Endometrium (tissue), 2 donors: Measurements from ENCODE around the gene TRIM69.
"Not testable (repeated sequence)": the region's sequence is repeated elsewhere in the genome, so short reads cannot be mapped to it uniquely, and the experiment has no call there.

Experiments
- FAIRE-seq: peaks from 2 replicates; lab custom pipeline; 2012; peaks lifted over from hg19 to GRCh38; lab: Jason Lieb, UNC
- donor health status: control.
- donor health status: control.

TRIM69 gene

GRCh38 chr15:44743454-44743853 is 7.1 kb downstream of the TRIM69 start:
- not testable (repeated sequence) for FAIRE-seq

GRCh38 chr15:44753345-44753744 is 17.0 kb downstream of the TRIM69 start:
- FAIRE-seq: no peak

GRCh38 chr15:44763187-44763586 is 26.9 kb downstream of the TRIM69 start:
- FAIRE-seq: no peak

- no peak for FAIRE-seq
Observed at GRCh38 chr15:44763848-44764247, 27.5 kb downstream of the TRIM69 start.

GRCh38 chr15:44765036-44765435 is 28.7 kb downstream of the TRIM69 start:
- FAIRE-seq: no peak

GRCh38 chr15:44769521-44769920 is 33.2 kb downstream of the TRIM69 start:
- no peak for FAIRE-seq

- not testable (repeated sequence) for FAIRE-seq
Observed at GRCh38 chr15:44770715-44771114, 34.4 kb downstream of the TRIM69 start.

GRCh38 chr15:44775953-44776352 is 39.6 kb downstream of the TRIM69 start:
- no peak for FAIRE-seq

GRCh38 chr15:44779761-44780160 is 43.4 kb downstream of the TRIM69 start:
- no peak for FAIRE-seq

GRCh38 chr15:44780608-44781007 is 44.3 kb downstream of the TRIM69 start:
- no peak for FAIRE-seq

- no peak for FAIRE-seq
Observed at GRCh38 chr15:44781128-44781810, 44.9 kb downstream of the TRIM69 start.

GRCh38 chr15:44782516-44782915 is 46.2 kb downstream of the TRIM69 start:
- FAIRE-seq: no peak

GRCh38 chr15:44784918-44785274 is 48.6 kb downstream of the TRIM69 start:
- not testable (repeated sequence) for FAIRE-seq

- no peak for FAIRE-seq
Observed at GRCh38 chr15:44788748-44789147, 52.4 kb downstream of the TRIM69 start.

GRCh38 chr15:44790215-44790614 is 53.9 kb downstream of the TRIM69 start:
- FAIRE-seq: no peak

- no peak for FAIRE-seq
Observed at GRCh38 chr15:44790656-44791055, 54.3 kb downstream of the TRIM69 start.

- FAIRE-seq: no peak
Observed at GRCh38 chr15:44792715-44793114, 56.4 kb downstream of the TRIM69 start.

- no peak for FAIRE-seq
Observed at GRCh38 chr15:44794072-44794471, 57.7 kb downstream of the TRIM69 start.

- no peak for FAIRE-seq
Observed at GRCh38 chr15:44796508-44796907, 60.2 kb downstream of the TRIM69 start.

- no peak for FAIRE-seq
Observed at GRCh38 chr15:44798826-44799225, 62.5 kb downstream of the TRIM69 start.

GRCh38 chr15:44801364-44801763 is 65.0 kb downstream of the TRIM69 start:
- no peak for FAIRE-seq

- FAIRE-seq: no peak
Observed at GRCh38 chr15:44801797-44802196, 65.5 kb downstream of the TRIM69 start.

GRCh38 chr15:44802336-44802735 is 66.0 kb downstream of the TRIM69 start:
- FAIRE-seq: no peak

- FAIRE-seq: no peak
Observed at GRCh38 chr15:44804298-44805046, 68.1 kb downstream of the TRIM69 start.
